Islet of Langerhans (tissue), 1 donor: ENCODE data around the gene TERT.

Experiments
- FAIRE-seq: peaks from one replicate; lab custom pipeline; 2011; peaks lifted over from hg19 to GRCh38; lab: Jason Lieb, UNC

The TERT gene

GRCh38 chr5:1318659-1319251 lies 23.9 kb upstream of the TERT start:
- FAIRE-seq = no peak

GRCh38 chr5:1317921-1318565 lies 23.2 kb upstream of the TERT start:
- no peak for FAIRE-seq

GRCh38 chr5:1316588-1317340 lies 21.9 kb upstream of the TERT start:
- no peak for FAIRE-seq

GRCh38 chr5:1315709-1316587 lies 21.1 kb upstream of the TERT start:
- no peak for FAIRE-seq

GRCh38 chr5:1315018-1315708 lies 20.3 kb upstream of the TERT start:
- no peak for FAIRE-seq

GRCh38 chr5:1314564-1314982 lies 19.7 kb upstream of the TERT start:
- no peak for FAIRE-seq

GRCh38 chr5:1312993-1313833 lies 18.3 kb upstream of the TERT start:
- FAIRE-seq = no peak

- no peak for FAIRE-seq
Measured at GRCh38 chr5:1312206-1312605, 17.3 kb upstream of the TERT start.

GRCh38 chr5:1311439-1312055 lies 16.7 kb upstream of the TERT start:
- no peak for FAIRE-seq

GRCh38 chr5:1310118-1310517 lies 15.2 kb upstream of the TERT start:
- FAIRE-seq = no peak

- FAIRE-seq = no peak
Measured at GRCh38 chr5:1304033-1304432, 9.2 kb upstream of the TERT start.

- no peak for FAIRE-seq
Measured at GRCh38 chr5:1302258-1302657, 7.4 kb upstream of the TERT start.

- FAIRE-seq = no peak
Measured at GRCh38 chr5:1300581-1301083, 5.8 kb upstream of the TERT start.

- FAIRE-seq = no peak
Measured at GRCh38 chr5:1299961-1300360, 5.1 kb upstream of the TERT start.

GRCh38 chr5:1299511-1299850 lies 4.6 kb upstream of the TERT start:
- FAIRE-seq = no peak

GRCh38 chr5:1298723-1299510 lies 4.0 kb upstream of the TERT start:
- FAIRE-seq = no peak

GRCh38 chr5:1298067-1298551 lies 3.2 kb upstream of the TERT start:
- no peak for FAIRE-seq

GRCh38 chr5:1297243-1297642 lies 2.4 kb upstream of the TERT start:
- no peak for FAIRE-seq

- FAIRE-seq = no peak
Measured at GRCh38 chr5:1295650-1296037, 776 bp upstream of the TERT start.
